GM13977 (cell line): ENCODE results near the gene SPR.
A peak's percentile ranks its signal among the peaks of the same experiment; 100 is the strongest.

ENCODE experiments used
- DNase-seq: peaks from one replicate; pipeline ENCODE4 v3.0.0; 2012; ENCODE audit warnings: low spot score
- CTCF ChIP-seq: IDR thresholded peaks from 2 replicates; pipeline ENCODE4 v1.5.1; 2012; ENCODE audit warnings: mild to moderate bottlenecking, control low read depth; ENCODE audit not compliant: insufficient read depth; ENCODE audit errors: extremely low read depth, missing control alignments
- in situ Hi-C: fragments of 300-500 bp; cut with MboI; formaldehyde crosslinking; loops from one replicate; pipeline ENCODE4 v1.12.0; 2022; ENCODE audit warnings: low sequenced_read_pairs, low pct_unique_long_range_greater_than_20kb, mixed read lengths, inconsistent platforms; ENCODE audit not compliant: unreplicated experiment

SPR gene

GRCh38 chr2:72848436-72849137, 38.6 kb upstream of the SPR start:
- no peak for TF ChIP-seq CTCF
- in situ Hi-C loops: no loop called here
- DNase-seq: no peak

- TF ChIP-seq CTCF: no peak
Measured at GRCh38 chr2:72849138-72849462, 38.1 kb upstream of the SPR start.

GRCh38 chr2:72851333-72851732, 35.9 kb upstream of the SPR start:
- in situ Hi-C loops: no loop called here
- no peak for TF ChIP-seq CTCF

More at GRCh38 chr2:72849138-72849462, 38.1 kb upstream of the SPR start:
- in situ Hi-C loops: no loop called here
- no peak for DNase-seq

GRCh38 chr2:72859831-72860262, 27.4 kb upstream of the SPR start:
- peak; percentile 61 for DNase-seq
- TF ChIP-seq CTCF: peak; percentile 73
- in situ Hi-C loops: no loop called here

More at GRCh38 chr2:72851333-72851732, 35.9 kb upstream of the SPR start:
- DNase-seq: no peak

- in situ Hi-C loops: no loop called here
- TF ChIP-seq CTCF: peak; percentile 99
- DNase-seq: peak; percentile 84
Measured at GRCh38 chr2:72862239-72862988, 24.8 kb upstream of the SPR start.

GRCh38 chr2:72863046-72863445, 24.2 kb upstream of the SPR start:
- in situ Hi-C loops: no loop called here
- no peak for TF ChIP-seq CTCF
- DNase-seq: no peak
